Panc1 (cell line): Measurements from ENCODE around the gene KLRG1. TPM values are rescaled to one million over a fixed set of nuclear protein-coding genes. Genes with fewer than 3 reads are reported as not detected.

ENCODE experiments used
- ATAC-seq: fragments of 200-7000 bp; cut with Tn5 transposase; 2 replicates; pipeline ENCODE4 v1.9.1; 2020; ENCODE audit warnings: mild to moderate bottlenecking, moderate library complexity
- BruUV-seq: library from RNA; stranded (reverse); fragments of 400-500 nt; replicated peaks from 2 replicates; lab custom pipeline; 2021; lab: Mats Ljungman, UMichigan
- CTCF ChIA-PET: fragments of 300-600 bp; sonication (Branson Sonifier 250); formaldehyde crosslinking; loops from one replicate; lab custom pipeline; 2022; ENCODE audit warnings: antibody characterized with exemption; lab: Charles Lee
- POLR2A ChIA-PET: fragments of 300-600 bp; sonication (Branson Sonifier 250); formaldehyde crosslinking; loops from one replicate; lab custom pipeline; 2022; ENCODE audit warnings: antibody characterized with exemption; lab: Charles Lee
- DNase-seq: peaks from one replicate; pipeline ENCODE4 v3.0.0-alpha.2; 2010; ENCODE audit warnings: low read depth, low spot score
- H3K27ac ChIP-seq: 2 replicates; pipeline ENCODE4 v1.5.1; 2011; ENCODE audit warnings: mild to moderate bottlenecking, low read length, inconsistent platforms
- H3K27me3 ChIP-seq: fragments of 200-500 bp; sonication (Bioruptor generic); 2 replicates; pipeline ENCODE4 v1.6.0; 2014; ENCODE audit warnings: low read length, inconsistent platforms; ENCODE audit not compliant: control insufficient read depth, insufficient read depth
- H3K36me3 ChIP-seq: fragments of 200-500 bp; sonication (Bioruptor generic); 2 replicates; pipeline ENCODE4 v1.5.1; 2014; ENCODE audit warnings: inconsistent platforms, mild to moderate bottlenecking, low read length, moderate library complexity; ENCODE audit not compliant: control insufficient read depth, insufficient read depth
- H3K4me1 ChIP-seq: 2 replicates; pipeline ENCODE4 v1.5.1; 2011; ENCODE audit warnings: inconsistent platforms, mild to moderate bottlenecking, low read length, moderate library complexity; ENCODE audit not compliant: control insufficient read depth, insufficient read depth
- H3K4me3 ChIP-seq, 2 experiments: 2 replicates each; pipeline ENCODE4 v1.5.1; 2011 to 2012; ENCODE audit warnings: low read depth in 2 of 2, low read length in 2 of 2, mild to moderate bottlenecking in 2 of 2, inconsistent platforms in 1 of 2, moderate library complexity in 1 of 2
- H3K9me3 ChIP-seq: fragments of 200-500 bp; sonication (Bioruptor generic); 2 replicates; pipeline ENCODE4 v1.5.1; 2014; ENCODE audit warnings: low read depth, mild to moderate bottlenecking, inconsistent platforms, low read length, moderate library complexity; ENCODE audit not compliant: control insufficient read depth, insufficient read depth
- POLR2AphosphoS5 ChIP-seq: IDR thresholded peaks from 2 replicates; pipeline ENCODE4 v1.6.1; 2012; ENCODE audit warnings: mild to moderate bottlenecking, low read depth, low read length, moderate library complexity
- SIN3A ChIP-seq: IDR thresholded peaks from 2 replicates; pipeline ENCODE4 v1.6.1; 2012; ENCODE audit warnings: low read depth, mild to moderate bottlenecking, low read length, moderate library complexity, borderline replicate concordance; ENCODE audit not compliant: insufficient read depth
- TCF7L2 ChIP-seq: IDR thresholded peaks from 2 replicates; pipeline ENCODE4 v1.6.1; 2011; ENCODE audit warnings: mild to moderate bottlenecking, low read depth, low read length, inconsistent platforms
- in situ Hi-C: cut with HindIII; loops from 2 replicates; pipeline ENCODE4 v1.10.0; 2016; ENCODE audit warnings: low sequenced_read_pairs, low pct_unique_long_range_greater_than_20kb
- intact Hi-C: fragments of 100-400 bp; cut with micrococcal nuclease; formaldehyde crosslinking; loops from one replicate; pipeline ENCODE4 v1.10.0; 2022; ENCODE audit not compliant: unreplicated experiment
- total RNA-seq: library from RNA; stranded (reverse); gene quantifications from one replicate; pipeline ENCODE4 v1.2.1, GENCODE V29; 2021; ENCODE audit not compliant: unreplicated experiment
- TF ChIP-seq, protein P1 (sequence below): fragments of 450-650 bp; IDR thresholded peaks from 2 replicates; pipeline ENCODE4 v1.5.1; 2017; ENCODE audit warnings: mild to moderate bottlenecking
- TF ChIP-seq, protein P2 (sequence below), 2 experiments: IDR thresholded peaks; 2 replicates each; pipeline ENCODE4 v1.6.1; 2011 to 2012; ENCODE audit warnings: low read depth in 2 of 2, control low read depth in 1 of 2, low read length in 1 of 2, mild to moderate bottlenecking in 1 of 2, moderate library complexity in 1 of 2; ENCODE audit not compliant: insufficient read depth in 1 of 2

Gene KLRG1
- total RNA-seq, 1 experiment from 2014 or later, result 0.69 TPM

DNA sequence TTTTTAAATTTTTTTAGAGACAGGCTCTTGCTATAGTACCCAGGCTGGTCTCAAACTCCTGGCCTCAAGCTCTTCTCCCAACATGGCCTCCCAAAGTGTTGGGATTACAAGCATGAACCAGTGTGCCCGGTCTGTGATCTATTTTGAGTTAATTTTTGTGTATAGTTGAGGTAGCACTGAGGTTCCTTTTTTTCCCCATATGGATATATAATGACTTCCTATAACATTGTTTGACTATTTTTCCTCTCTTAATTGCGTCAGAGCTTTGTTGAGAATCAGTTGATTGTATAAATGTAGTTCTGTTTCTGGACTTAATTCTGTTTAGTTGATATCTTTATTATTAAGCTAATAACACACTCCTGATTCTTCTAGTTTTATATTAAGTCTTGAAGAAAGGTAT, 31.3 kb upstream of the KLRG1 start:
- H3K9me3 ChIP-seq, result no peaks in the 10 kb centered on the region
- TF ChIP-seq, protein P1, sequence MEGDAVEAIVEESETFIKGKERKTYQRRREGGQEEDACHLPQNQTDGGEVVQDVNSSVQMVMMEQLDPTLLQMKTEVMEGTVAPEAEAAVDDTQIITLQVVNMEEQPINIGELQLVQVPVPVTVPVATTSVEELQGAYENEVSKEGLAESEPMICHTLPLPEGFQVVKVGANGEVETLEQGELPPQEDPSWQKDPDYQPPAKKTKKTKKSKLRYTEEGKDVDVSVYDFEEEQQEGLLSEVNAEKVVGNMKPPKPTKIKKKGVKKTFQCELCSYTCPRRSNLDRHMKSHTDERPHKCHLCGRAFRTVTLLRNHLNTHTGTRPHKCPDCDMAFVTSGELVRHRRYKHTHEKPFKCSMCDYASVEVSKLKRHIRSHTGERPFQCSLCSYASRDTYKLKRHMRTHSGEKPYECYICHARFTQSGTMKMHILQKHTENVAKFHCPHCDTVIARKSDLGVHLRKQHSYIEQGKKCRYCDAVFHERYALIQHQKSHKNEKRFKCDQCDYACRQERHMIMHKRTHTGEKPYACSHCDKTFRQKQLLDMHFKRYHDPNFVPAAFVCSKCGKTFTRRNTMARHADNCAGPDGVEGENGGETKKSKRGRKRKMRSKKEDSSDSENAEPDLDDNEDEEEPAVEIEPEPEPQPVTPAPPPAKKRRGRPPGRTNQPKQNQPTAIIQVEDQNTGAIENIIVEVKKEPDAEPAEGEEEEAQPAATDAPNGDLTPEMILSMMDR, result no peak
- TF ChIP-seq TCF7L2 (no peak), SIN3A (no peak), POLR2AphosphoS5 (no peak)
- TF ChIP-seq, protein P2, sequence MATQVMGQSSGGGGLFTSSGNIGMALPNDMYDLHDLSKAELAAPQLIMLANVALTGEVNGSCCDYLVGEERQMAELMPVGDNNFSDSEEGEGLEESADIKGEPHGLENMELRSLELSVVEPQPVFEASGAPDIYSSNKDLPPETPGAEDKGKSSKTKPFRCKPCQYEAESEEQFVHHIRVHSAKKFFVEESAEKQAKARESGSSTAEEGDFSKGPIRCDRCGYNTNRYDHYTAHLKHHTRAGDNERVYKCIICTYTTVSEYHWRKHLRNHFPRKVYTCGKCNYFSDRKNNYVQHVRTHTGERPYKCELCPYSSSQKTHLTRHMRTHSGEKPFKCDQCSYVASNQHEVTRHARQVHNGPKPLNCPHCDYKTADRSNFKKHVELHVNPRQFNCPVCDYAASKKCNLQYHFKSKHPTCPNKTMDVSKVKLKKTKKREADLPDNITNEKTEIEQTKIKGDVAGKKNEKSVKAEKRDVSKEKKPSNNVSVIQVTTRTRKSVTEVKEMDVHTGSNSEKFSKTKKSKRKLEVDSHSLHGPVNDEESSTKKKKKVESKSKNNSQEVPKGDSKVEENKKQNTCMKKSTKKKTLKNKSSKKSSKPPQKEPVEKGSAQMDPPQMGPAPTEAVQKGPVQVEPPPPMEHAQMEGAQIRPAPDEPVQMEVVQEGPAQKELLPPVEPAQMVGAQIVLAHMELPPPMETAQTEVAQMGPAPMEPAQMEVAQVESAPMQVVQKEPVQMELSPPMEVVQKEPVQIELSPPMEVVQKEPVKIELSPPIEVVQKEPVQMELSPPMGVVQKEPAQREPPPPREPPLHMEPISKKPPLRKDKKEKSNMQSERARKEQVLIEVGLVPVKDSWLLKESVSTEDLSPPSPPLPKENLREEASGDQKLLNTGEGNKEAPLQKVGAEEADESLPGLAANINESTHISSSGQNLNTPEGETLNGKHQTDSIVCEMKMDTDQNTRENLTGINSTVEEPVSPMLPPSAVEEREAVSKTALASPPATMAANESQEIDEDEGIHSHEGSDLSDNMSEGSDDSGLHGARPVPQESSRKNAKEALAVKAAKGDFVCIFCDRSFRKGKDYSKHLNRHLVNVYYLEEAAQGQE (IDR thresholded peaks at IDR 0.05; ENCODE audit: insufficient read depth in 1 of 2, low read depth in 2 of 2, low read length in 1 of 2), result no peak
- no peak overlapping the region for H3K27ac ChIP-seq
- BruUV-seq, result no TSS peak
- H3K27me3 ChIP-seq, result no peaks in the 10 kb centered on the region
- no peak for ATAC-seq
- no peak for DNase-seq
- ChIA-PET POLR2A (no interaction called here), CTCF (no interaction called here)
- in situ Hi-C loops, result no loop called here
- H3K4me3 ChIP-seq, result no peak overlapping the region
- H3K4me1 ChIP-seq, result no peaks in the 10 kb centered on the region
- intact Hi-C loops, result no loop called here
- no peaks in the 10 kb centered on the region for H3K36me3 ChIP-seq

DNA sequence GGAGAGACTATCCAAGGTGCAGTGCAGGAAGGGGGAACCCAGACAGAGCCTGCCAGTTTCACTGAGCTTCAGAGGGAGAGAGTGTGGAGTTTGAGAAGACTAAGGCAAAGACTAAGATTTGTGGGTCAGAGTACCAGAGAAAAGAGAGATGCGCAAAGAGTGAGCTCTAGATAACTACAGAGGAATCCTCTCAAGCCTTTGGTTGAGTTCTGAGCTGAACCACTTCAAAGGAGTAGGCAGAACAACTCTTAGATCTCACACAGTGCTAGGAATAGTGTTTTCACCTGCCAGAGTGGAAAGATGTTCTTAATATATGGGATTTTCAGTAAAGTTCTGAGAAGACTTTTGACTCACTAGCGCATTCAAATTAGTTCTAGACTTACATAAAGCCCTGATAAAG, 29.2 kb upstream of the KLRG1 start:
- H3K4me1 ChIP-seq, result no peaks in the 10 kb centered on the region
- H3K9me3 ChIP-seq, result no peaks in the 10 kb centered on the region
- DNase-seq (no peak), ATAC-seq (no peak)
- no peak for TF ChIP-seq SIN3A
- TF ChIP-seq, protein P2 (IDR thresholded peaks at IDR 0.05; ENCODE audit: insufficient read depth in 1 of 2, low read depth in 2 of 2, low read length in 1 of 2), result no peak
- TF ChIP-seq, protein P1, result no peak
- TF ChIP-seq POLR2AphosphoS5, result no peak
- no peak for TF ChIP-seq TCF7L2
- in situ Hi-C loops, result no loop called here
- H3K4me3 ChIP-seq, result no peak overlapping the region
- no TSS peak for BruUV-seq
- ChIA-PET CTCF (no interaction called here), POLR2A (interaction anchor here (0.6 kb wide), 1 partner anchor 303 kb away, joined by 3 read pairs; no protein-coding TSS in a partner anchor)
- H3K36me3 ChIP-seq, result no peaks in the 10 kb centered on the region
- H3K27ac ChIP-seq, result no peak overlapping the region
- H3K27me3 ChIP-seq, result no peaks in the 10 kb centered on the region
- intact Hi-C loops, result no loop called here
